ENCODE measurements around the gene MIR17HG.

MIR17HG gene

DNA sequence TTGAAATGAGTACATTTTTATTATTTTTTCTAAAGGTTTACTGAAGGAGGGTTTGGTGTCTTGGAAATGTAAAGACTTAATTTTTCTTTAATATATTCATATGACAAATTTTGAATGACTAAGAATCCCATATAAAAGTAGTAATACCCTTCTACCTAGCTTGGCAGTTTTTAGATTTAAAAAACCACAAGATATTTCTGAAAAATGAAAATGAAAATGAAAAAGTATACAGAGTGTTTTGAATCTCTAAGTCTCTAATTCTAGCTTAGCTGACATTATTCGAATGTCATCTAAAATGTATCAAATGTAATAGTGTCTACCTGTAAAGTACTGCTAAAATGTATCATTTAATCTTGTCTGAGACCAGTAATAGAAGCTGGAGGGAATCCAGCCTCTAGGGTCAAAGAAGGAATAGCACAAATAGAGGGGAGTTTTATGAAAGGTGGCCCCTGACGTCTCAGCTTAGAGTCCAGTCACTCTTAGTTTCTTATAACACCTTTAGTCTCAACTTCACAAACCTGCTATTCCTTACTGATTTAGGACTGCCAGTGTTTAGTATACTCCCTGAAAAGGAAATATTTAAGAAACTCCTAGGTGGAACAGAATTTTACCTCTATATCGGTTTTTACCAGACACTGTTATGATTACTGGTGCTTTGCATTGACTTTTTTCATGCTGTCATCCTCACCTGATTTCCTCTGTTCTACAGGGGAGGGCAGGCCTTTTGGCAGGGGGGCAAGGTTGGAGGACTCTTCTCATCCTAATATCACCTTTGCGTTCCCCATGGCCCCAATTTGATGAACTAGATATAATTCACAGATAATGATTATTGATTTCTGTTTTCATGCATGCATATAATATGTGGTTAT lies 16.2 kb upstream of the MIR17HG start:
- no peak for DNase-seq (ENCODE audit: low read depth)
- in situ Hi-C loops (cut with HindIII; ENCODE audit: low sequenced_read_pairs), result no loop called here
- H3K4me3 ChIP-seq (ENCODE audit: low read depth, low read length), result no peak overlapping the region
- TF ChIP-seq, protein P1, sequence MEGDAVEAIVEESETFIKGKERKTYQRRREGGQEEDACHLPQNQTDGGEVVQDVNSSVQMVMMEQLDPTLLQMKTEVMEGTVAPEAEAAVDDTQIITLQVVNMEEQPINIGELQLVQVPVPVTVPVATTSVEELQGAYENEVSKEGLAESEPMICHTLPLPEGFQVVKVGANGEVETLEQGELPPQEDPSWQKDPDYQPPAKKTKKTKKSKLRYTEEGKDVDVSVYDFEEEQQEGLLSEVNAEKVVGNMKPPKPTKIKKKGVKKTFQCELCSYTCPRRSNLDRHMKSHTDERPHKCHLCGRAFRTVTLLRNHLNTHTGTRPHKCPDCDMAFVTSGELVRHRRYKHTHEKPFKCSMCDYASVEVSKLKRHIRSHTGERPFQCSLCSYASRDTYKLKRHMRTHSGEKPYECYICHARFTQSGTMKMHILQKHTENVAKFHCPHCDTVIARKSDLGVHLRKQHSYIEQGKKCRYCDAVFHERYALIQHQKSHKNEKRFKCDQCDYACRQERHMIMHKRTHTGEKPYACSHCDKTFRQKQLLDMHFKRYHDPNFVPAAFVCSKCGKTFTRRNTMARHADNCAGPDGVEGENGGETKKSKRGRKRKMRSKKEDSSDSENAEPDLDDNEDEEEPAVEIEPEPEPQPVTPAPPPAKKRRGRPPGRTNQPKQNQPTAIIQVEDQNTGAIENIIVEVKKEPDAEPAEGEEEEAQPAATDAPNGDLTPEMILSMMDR (IDR thresholded peaks at IDR 0.05; ENCODE audit: low read depth, low read length, missing control alignments), result no peak

DNA sequence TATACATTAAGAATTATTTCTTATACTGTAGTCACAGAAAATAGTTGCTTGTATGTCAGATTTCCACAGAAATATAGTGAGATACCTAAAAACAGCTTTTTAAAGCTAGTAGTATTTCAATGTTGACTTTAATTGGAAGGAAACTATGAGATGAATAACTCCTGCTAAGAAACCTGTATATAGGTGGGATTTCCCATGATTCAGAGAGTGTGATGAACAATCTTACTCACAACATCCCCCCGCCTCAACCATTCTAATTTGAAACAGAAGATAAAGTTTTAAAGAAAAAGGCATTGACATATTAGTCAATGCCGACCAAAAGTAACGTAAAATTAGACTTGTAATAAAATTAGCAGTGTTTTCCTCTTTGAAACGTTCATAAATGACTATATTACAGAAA lies 1.4 kb upstream of the MIR17HG start:
- H3K4me3 ChIP-seq (ENCODE audit: low read depth, low read length), result no peak overlapping the region
- DNase-seq (ENCODE audit: low read depth), result no peak
- in situ Hi-C loops (cut with HindIII; ENCODE audit: low sequenced_read_pairs), result no loop called here
- TF ChIP-seq, protein P1 (IDR thresholded peaks at IDR 0.05; ENCODE audit: low read depth, low read length, missing control alignments), result no peak

DNA sequence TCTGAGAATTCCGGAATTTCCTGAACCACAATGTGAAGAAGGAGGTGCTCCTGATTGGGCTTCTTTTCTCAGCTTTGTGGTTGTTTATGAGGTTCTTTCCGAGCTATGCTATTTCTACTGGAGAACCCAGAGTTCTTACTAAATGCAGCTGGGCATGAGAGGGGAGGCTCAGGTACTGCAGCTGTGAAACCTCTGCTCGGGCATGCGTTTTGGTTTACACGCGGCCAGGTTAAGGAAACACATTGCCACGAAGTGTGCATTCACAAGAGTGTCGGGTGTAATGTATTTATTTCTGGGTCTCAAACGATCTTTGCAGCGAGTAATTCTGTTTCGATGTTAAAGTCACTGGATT lies 661 bp upstream of the MIR17HG start:
- TF ChIP-seq, protein P1 (IDR thresholded peaks at IDR 0.05; ENCODE audit: low read depth, low read length, missing control alignments), result no peak
- in situ Hi-C loops (cut with HindIII; ENCODE audit: low sequenced_read_pairs), result no loop called here
- no peak for DNase-seq (ENCODE audit: low read depth)

DNA sequence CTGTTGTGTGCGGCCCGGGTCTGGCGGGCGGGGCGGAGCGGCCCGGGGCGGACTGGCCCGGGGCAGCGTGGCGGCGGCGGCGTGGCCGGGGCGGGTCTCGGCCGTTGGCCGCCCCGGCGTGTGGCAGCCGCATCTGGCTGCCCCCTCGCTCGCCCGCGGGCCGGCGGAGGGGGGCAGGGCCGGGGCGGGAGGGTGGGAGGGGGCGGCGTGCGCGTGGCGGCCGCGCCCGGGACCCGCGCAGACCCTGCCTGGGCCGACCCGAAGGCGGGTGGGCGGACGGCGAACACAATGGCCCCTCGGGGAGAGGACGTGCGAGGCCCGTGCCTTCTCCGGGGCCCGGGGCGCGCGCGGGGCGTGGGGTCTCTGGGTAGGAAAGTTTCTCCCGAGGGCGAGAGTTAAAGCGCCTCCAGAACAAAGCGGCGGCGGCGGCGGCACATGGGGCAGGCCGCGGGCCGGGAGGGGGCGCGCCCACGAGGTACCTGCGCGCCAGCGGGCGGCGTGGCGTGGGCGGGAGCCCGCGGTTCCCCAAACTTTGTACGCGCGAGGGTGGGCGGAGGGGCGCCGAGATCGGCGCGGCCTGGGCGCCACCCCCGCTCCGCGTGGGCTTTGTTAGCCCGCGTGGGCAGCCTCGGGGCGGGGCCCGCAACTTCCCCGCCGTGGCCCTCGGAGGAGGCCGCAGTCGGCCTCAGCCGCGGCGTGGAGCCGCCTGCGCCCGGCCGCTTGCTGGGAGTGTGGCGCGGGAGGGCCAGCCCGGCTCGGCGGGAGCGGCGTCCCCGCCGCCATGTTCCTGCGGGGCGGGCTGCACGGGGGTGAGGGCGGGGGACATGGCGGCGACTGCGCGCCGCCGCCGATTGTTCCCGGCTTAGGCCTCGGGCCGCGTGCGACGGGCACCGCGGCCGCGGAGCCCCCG lies 764 bp downstream of the MIR17HG start:
- TF ChIP-seq, protein P1 (IDR thresholded peaks at IDR 0.05; ENCODE audit: low read depth, low read length, missing control alignments), result no peak
- peak overlapping the region; percentile 60 for H3K4me3 ChIP-seq (ENCODE audit: low read depth, low read length)
- in situ Hi-C loops (cut with HindIII; ENCODE audit: low sequenced_read_pairs), result no loop called here
- no peak for DNase-seq (ENCODE audit: low read depth)

More for the DNA sequence above, 661 bp upstream of the MIR17HG start:
- H3K4me3 ChIP-seq (ENCODE audit: low read depth, low read length), result peak overlapping the region; percentile 60

DNA sequence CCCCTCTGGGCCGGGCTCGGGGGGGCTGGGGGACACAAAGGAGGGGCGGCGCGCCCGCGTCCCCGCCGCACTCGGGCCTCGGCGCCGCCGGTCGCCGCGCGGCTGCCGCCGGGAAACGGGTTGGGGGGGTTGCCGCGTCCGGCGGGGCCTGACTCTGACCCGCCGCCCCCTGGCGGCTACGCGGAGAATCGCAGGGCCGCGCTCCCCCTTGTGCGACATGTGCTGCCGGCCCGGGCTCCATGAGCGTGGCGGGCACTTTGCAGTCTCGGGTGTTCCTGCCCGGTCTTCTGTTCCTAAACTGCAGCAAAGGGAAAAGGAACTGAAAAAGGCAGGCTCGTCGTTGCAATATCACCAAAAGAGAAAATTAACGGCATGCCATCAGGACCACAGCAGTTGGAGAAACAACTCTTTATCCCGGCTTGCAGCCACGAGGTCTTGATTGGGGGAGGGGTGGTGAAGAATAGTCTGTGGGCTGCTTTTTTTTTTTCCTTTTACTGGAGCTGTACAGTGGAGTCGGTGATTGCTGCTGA lies 1.5 kb downstream of the MIR17HG start:
- TF ChIP-seq, protein P1 (IDR thresholded peaks at IDR 0.05; ENCODE audit: low read depth, low read length, missing control alignments), result peak; percentile 89
- DNase-seq (ENCODE audit: low read depth), result peak; percentile 52
- in situ Hi-C loops (cut with HindIII; ENCODE audit: low sequenced_read_pairs), result no loop called here
- H3K4me3 ChIP-seq (ENCODE audit: low read depth, low read length), result peak overlapping the region; percentile 60

All from astrocyte of the cerebellum (primary cell).